Ovary (tissue), 9 donors: Measurements from ENCODE around the gene SCYGR3. TPM values are rescaled to one million over a fixed set of nuclear protein-coding genes. Genes with fewer than 3 reads are reported as not detected.

Experiments
- DNase-seq, 5 donors: peaks; one replicate each; pipeline ENCODE4 v3.0.0-alpha.2; 2019 to 2020
- H3K27ac ChIP-seq, 2 donors: fragments of 200-600 bp; one replicate each; pipeline versions ENCODE4 v1.5.1 to v1.8.0; 2019 to 2022
- H3K27me3 ChIP-seq: fragments of 200-600 bp; one replicate; pipeline ENCODE4 v1.8.0; 2022
- H3K36me3 ChIP-seq: fragments of 200-600 bp; sonication (generic); one replicate; pipeline ENCODE4 v1.5.1; 2019
- H3K4me1 ChIP-seq: one replicate; pipeline ENCODE4 v1.8.1; 2013; ENCODE audit warnings: mild to moderate bottlenecking, moderate library complexity; ENCODE audit not compliant: insufficient read depth
- H3K4me3 ChIP-seq: fragments of 200-600 bp; sonication (generic); one replicate; pipeline ENCODE4 v1.5.1; 2017
- H3K9me3 ChIP-seq, 2 donors: fragments of 200-600 bp in 1 of 2; sonication (generic) in 1 of 2; one replicate each; pipeline versions ENCODE4 v1.5.1 to v1.8.1; 2013 to 2019; ENCODE audit warnings: mild to moderate bottlenecking in 1 of 2, moderate library complexity in 1 of 2
- EP300 ChIP-seq: sonication (generic); formaldehyde crosslinking; IDR thresholded peaks from one replicate; pipeline ENCODE4 v1.6.1; 2017; ENCODE audit warnings: antibody characterized with exemption
- POLR2A ChIP-seq: fragments of 450-650 bp; IDR thresholded peaks from one replicate; pipeline ENCODE4 v1.6.1; 2017; ENCODE audit warnings: antibody characterized with exemption, mild to moderate bottlenecking, moderate library complexity
- WGBS, 3 donors: extraction: QIAGEN DNeasy Blood & Tissue Kit in 1 of 3; methylation state at CpG; one replicate each; pipeline versions ENCODE4 v1.1.5 to v1.1.7; 2013 to 2017; 5-methylcytosine and 5-hydroxymethylcytosine counted together
- intact Hi-C, 4 donors: fragments of 100-400 bp; cut with DNase I; formaldehyde crosslinking; loops; one replicate each; pipeline versions ENCODE4 v1.11.0 to v1.15.1; 2022 to 2023
- polyA plus RNA-seq, 2 donors: library from polyadenylated mRNA; stranded (reverse); fragments of 200-250 nt in 1 of 2; fragments of 350-450 nt in 1 of 2; fragmentation: Illumina TruSeq in 1 of 2; extraction: RNeasy Lipid Tissue Mini Kit (QIAGEN cat#74804) in 1 of 2; gene quantifications; one replicate each; pipeline ENCODE4 v1.2.3, GENCODE V29; 2013 to 2014
- total RNA-seq, 7 donors: library from RNA; depleted of rRNA in 2 of 7; stranded (reverse); fragments of >200 nt in 2 of 7; fragmentation: NEBNext Ultra II Directional in 3 of 7; extraction: Animal tissue kit (Norgen Biotek cat#: 25700) in 3 of 7; gene quantifications; one replicate each; pipeline versions ENCODE4 v1.1.0 to v1.2.4, GENCODE V29; 2016 to 2023
- TF ChIP-seq, protein P1 (sequence below), 3 donors: fragments of 450-650 bp in 2 of 3; fragments of 200-600 bp in 1 of 3; IDR thresholded peaks; one replicate each; pipeline versions ENCODE4 v1.5.1 to v1.8.0; 2016 to 2022; ENCODE audit warnings: antibody characterized with exemption in 3 of 3, mild to moderate bottlenecking in 1 of 3
- donor health status: DM: no; HTN: no; CAD: no; lungs with moderate emphysema.
- donor health status: DM: no; HTN: no; CAD: no.
- donor health status: Bipolar disorder and iron deficiency.
- donor health status: DM: yes; HTN: yes; CAD: no.
- donor health status: DM: no; HTN: no; CAD: no.
- donor health status: DM: yes; HTN: yes; CAD: no.

Gene SCYGR3
- total and polyA plus RNA-seq, 9 donors: not detected

DNA sequence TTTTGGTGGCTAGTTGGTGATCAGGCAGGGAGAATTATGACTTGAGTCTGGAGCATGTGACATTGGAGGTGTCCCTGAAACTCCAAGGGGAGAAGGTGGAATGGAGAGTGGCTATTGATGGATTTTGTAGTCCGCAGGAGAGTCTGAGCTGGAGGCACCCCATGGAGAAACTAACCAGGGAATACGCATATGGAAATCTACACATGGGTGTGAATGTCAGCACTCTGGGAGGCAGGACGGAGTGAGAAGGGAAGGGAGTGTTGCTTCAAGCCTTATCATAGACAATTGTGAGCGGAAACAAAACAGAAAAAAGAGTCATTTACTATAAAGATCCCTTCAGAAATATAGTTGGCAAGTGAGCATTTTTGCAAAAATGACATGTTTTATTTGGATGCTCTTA lies 2.0 kb upstream of the SCYGR3 start:
- Histone ChIP-seq H3K4me3 (no peak overlapping the region), H3K4me1 (peaks cover 5% of the 10 kb centered on the region), H3K27ac (no peak overlapping the region), H3K9me3 (no peaks in the 10 kb centered on the region), H3K36me3 (no peaks in the 10 kb centered on the region), H3K27me3 (no peaks in the 10 kb centered on the region)
- no peak for DNase-seq
- intact Hi-C loops: no loop called here
- WGBS, 3 donors: 14 to 24% (median 23%) methylated on average over 4 of the region's 4 CpGs
- TF ChIP-seq, protein P1, sequence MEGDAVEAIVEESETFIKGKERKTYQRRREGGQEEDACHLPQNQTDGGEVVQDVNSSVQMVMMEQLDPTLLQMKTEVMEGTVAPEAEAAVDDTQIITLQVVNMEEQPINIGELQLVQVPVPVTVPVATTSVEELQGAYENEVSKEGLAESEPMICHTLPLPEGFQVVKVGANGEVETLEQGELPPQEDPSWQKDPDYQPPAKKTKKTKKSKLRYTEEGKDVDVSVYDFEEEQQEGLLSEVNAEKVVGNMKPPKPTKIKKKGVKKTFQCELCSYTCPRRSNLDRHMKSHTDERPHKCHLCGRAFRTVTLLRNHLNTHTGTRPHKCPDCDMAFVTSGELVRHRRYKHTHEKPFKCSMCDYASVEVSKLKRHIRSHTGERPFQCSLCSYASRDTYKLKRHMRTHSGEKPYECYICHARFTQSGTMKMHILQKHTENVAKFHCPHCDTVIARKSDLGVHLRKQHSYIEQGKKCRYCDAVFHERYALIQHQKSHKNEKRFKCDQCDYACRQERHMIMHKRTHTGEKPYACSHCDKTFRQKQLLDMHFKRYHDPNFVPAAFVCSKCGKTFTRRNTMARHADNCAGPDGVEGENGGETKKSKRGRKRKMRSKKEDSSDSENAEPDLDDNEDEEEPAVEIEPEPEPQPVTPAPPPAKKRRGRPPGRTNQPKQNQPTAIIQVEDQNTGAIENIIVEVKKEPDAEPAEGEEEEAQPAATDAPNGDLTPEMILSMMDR (IDR thresholded peaks at IDR 0.05): no peak
- TF ChIP-seq POLR2A: no peak
- no peak for TF ChIP-seq EP300

DNA sequence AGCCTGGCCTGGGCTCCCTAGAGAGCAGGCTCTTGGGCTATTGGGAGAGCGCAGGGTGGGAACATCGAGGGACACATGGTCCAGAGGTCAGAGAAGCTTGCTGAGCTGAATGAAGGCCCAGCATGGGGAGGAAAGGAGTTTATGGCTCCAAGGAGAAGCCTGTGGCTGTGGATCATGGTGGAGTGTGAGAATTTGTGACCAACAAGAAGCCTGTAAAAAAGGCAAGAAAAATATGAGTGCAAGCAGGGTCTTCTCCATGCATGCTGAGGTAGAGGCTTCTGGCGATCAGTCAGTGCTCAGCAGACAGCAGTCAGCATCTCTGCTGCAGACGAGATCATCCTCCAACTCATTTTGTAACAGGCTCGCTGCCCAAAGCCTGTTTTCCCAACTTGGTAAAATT lies 1.3 kb upstream of the SCYGR3 start:
- TF ChIP-seq EP300: no peak
- TF ChIP-seq, protein P1 (IDR thresholded peaks at IDR 0.05): no peak
- TF ChIP-seq POLR2A: no peak
- H3K4me3 ChIP-seq: no peak overlapping the region
- intact Hi-C loops: no loop called here
- no peaks in the 10 kb centered on the region for H3K9me3 ChIP-seq
- DNase-seq: no peak
- no peaks in the 10 kb centered on the region for H3K27me3 ChIP-seq
- peaks cover 5% of the 10 kb centered on the region for H3K4me1 ChIP-seq
- 44 to 64% (median 46%) methylated on average over 5 of the region's 5 CpGs for WGBS, 3 donors
- no peaks in the 10 kb centered on the region for H3K36me3 ChIP-seq
- H3K27ac ChIP-seq: no peak overlapping the region

DNA sequence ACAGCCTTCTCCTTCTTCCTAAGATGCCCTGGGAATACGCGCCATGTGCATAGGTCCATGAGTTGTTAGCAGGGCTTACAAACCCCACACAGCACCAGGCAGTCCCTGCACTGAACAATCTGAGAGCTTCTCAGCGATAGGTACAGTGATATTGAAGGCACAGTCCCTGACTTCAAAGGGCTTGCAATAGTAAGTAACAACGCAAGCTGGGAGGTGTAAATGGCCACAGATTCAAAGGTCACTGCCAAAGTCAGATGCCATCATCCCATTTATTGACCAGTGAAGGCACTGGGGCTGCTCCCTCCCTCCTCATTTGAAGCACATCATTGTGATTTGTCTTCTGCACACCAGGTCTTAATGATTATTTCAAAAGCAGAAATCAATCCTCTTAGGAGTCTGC lies 541 bp upstream of the SCYGR3 start:
- no peaks in the 10 kb centered on the region for H3K36me3 ChIP-seq
- 94 to 98% (median 95%) methylated on average over 4 of the region's 4 CpGs for WGBS, 3 donors
- no peak overlapping the region for H3K4me3 ChIP-seq
- no peaks in the 10 kb centered on the region for H3K9me3 ChIP-seq
- H3K27ac ChIP-seq: no peak overlapping the region
- intact Hi-C loops: no loop called here
- H3K27me3 ChIP-seq: no peaks in the 10 kb centered on the region
- TF ChIP-seq, protein P1 (IDR thresholded peaks at IDR 0.05): no peak
- TF ChIP-seq EP300: no peak
- no peak for TF ChIP-seq POLR2A
- no peak for DNase-seq
- H3K4me1 ChIP-seq: peaks cover 5% of the 10 kb centered on the region

DNA sequence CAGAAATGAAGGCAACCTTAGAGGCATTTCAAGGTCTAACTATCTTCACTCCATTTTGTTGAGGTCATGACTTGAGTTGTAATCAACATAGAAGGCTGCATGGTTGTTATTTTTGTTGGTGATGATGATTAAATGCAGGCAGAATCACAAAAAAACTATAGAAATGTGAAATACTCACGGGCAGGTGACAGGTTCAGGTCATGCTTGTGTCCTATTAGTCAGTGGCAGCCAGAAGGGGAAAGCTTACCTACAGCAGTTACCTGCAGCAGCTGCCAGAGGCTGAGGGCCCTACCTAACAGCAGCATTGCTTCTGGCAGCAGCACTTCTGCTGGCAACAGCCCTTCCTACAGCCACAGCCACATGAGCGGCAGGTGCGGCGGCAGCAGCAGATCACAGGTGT lies 394 bp downstream of the SCYGR3 start:
- intact Hi-C loops: no loop called here
- no peak for DNase-seq
- WGBS, 3 donors: 88 to 94% (median 93%) methylated on average over 2 to 4 of the region's 4 CpGs
- Histone ChIP-seq H3K9me3 (no peaks in the 10 kb centered on the region), H3K36me3 (no peaks in the 10 kb centered on the region), H3K27me3 (no peaks in the 10 kb centered on the region), H3K27ac (no peak overlapping the region), H3K4me3 (no peak overlapping the region), H3K4me1 (peaks cover 5% of the 10 kb centered on the region)
- TF ChIP-seq, protein P1 (IDR thresholded peaks at IDR 0.05): no peak
- TF ChIP-seq EP300 (no peak), POLR2A (no peak)

DNA sequence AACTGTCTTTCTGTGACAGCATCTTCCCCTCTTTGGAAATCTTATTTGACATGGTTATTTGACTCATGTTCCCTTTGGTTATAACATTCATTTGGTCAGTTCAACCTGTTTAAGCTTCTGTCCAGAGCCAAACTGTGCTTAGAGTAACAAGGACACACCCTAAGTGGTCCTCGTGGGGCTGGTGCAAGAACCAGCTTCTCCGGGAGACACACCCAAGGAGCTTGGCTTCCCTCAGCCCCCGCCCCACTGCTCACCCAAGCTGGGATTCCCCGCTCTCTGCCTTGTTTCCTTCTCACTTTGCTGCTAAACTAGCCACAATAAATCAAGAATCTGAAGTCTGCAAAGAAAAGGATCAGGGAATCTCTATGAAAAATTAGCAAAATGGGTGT lies 1.4 kb downstream of the SCYGR3 start:
- TF ChIP-seq, protein P1 (IDR thresholded peaks at IDR 0.05): no peak
- TF ChIP-seq POLR2A (no peak), EP300 (no peak)
- intact Hi-C loops: no loop called here
- no peaks in the 10 kb centered on the region for H3K36me3 ChIP-seq
- H3K27ac ChIP-seq: no peak overlapping the region
- H3K27me3 ChIP-seq: no peaks in the 10 kb centered on the region
- no peak overlapping the region for H3K4me3 ChIP-seq
- no peak for DNase-seq
- 75 to 89% (median 87%) methylated on average over 4 of the region's 4 CpGs for WGBS, 3 donors
- peaks cover 5% of the 10 kb centered on the region for H3K4me1 ChIP-seq
- no peaks in the 10 kb centered on the region for H3K9me3 ChIP-seq
